ENCODE data around the gene RAD51. TPM values are rescaled to one million over a fixed set of nuclear protein-coding genes. Genes with fewer than 3 reads are reported as not detected.

The RAD51 gene
- total and polyA plus RNA-seq, 4 experiments from 2014 or later, result 0.21 to 1.7 (median 1.3) TPM

GRCh38 chr15:40768521-40769273, 73.7 kb downstream of the RAD51 start:
- Mint-ChIP-seq H3K4me3 (peak overlapping the region in 1 of 8 donors; percentile 65), H3K9me3 (no peaks in the 10 kb centered on the region), H3K27me3 (no peaks in the 10 kb centered on the region), H3K4me1 (peaks cover 11 to 39% (median 26%) of the 10 kb centered on the region in 4 donors), H3K36me3 (peaks cover 0 to 28% of the 10 kb centered on the region in 2 donors), H3K27ac (peak overlapping the region in 5 of 7 donors; percentile 70 to 94 (median 80))
- intact Hi-C loops (cut with micrococcal nuclease), result no loop called here
- peak overlapping the region; percentile 19 for H3K27ac ChIP-seq (ENCODE audit: low read depth, low read length)
- H3K9me3 ChIP-seq (ENCODE audit: control insufficient read depth in 1 of 2, low read length in 2 of 2), result no peaks in the 10 kb centered on the region
- DNase-seq, result no peak
- peaks cover 17% of the 10 kb centered on the region for H3K4me1 ChIP-seq (ENCODE audit: insufficient read depth, low read length)
- no peaks in the 10 kb centered on the region for H3K27me3 ChIP-seq (ENCODE audit: insufficient read depth, low read length)
- POLR2A ChIA-PET (ENCODE audit: partially characterized antibody), result interaction anchor here (1.5 kb wide), 1 partner anchor 18 kb away, joined by 4 read pairs; no protein-coding TSS in a partner anchor
- CTCF ChIA-PET (ENCODE audit: partially characterized antibody), result interaction anchor here (1.1 to 2.5 kb wide), 2 partner anchors 14 to 25 kb away, joined by 4 to 9 read pairs; no protein-coding TSS in a partner anchor
- H3K36me3 ChIP-seq (ENCODE audit: insufficient read depth, low read length), result peaks cover 9% of the 10 kb centered on the region
- H3K4me3 ChIP-seq (ENCODE audit: low read length in 2 of 2), result no peak overlapping the region

GRCh38 chr15:40769274-40770146, 74.5 kb downstream of the RAD51 start, which contains the start of gene C15orf62:
C15orf62 (plus strand) TSS chr15:40769980; CDS start chr15:40770496, 516 bp downstream.
- Histone ChIP-seq H3K27me3 (ENCODE audit: insufficient read depth, low read length) (no peaks in the 10 kb centered on the region), H3K27ac (ENCODE audit: low read depth, low read length) (peak within 1 kb of the TSS; percentile 19), H3K36me3 (ENCODE audit: insufficient read depth, low read length) (peaks cover 17% of the 10 kb centered on the region), H3K4me1 (ENCODE audit: insufficient read depth, low read length) (peaks cover 15% of the 10 kb centered on the region), H3K9me3 (ENCODE audit: control insufficient read depth in 1 of 2, low read length in 2 of 2) (no peaks in the 10 kb centered on the region), H3K4me3 (ENCODE audit: low read length in 2 of 2) (no peak within 1 kb of the TSS)
- H3K36me3 Mint-ChIP-seq, result peaks cover 4 to 32% of the 10 kb centered on the region in 2 donors
- peaks cover 10 to 36% (median 24%) of the 10 kb centered on the region in 4 donors for H3K4me1 Mint-ChIP-seq
- H3K4me3 Mint-ChIP-seq, result peak within 1 kb of the TSS in 1 of 8 donors; percentile 65
- peak within 1 kb of the TSS; percentile 73 to 94 (median 85) for H3K27ac Mint-ChIP-seq
- H3K9me3 Mint-ChIP-seq, result no peaks in the 10 kb centered on the region
- H3K27me3 Mint-ChIP-seq, result no peaks in the 10 kb centered on the region
- DNase-seq, result peak in 1 of 5 donors; percentile 48
- CTCF ChIA-PET (ENCODE audit: partially characterized antibody), result interaction anchor here (2.5 kb wide), 1 partner anchor 13 kb away, joined by 9 read pairs; no protein-coding TSS in a partner anchor
- POLR2A ChIA-PET (ENCODE audit: partially characterized antibody), result interaction anchor here (1.5 kb wide), 1 partner anchor 18 kb away, joined by 4 read pairs; no protein-coding TSS in a partner anchor
- intact Hi-C loops (cut with micrococcal nuclease), result no loop called here

- Mint-ChIP-seq H3K27me3 (no peaks in the 10 kb centered on the region), H3K4me3 (no peak overlapping the region), H3K36me3 (peaks cover 8 to 37% of the 10 kb centered on the region in 2 donors), H3K27ac (peak overlapping the region in 6 of 7 donors; percentile 42 to 78 (median 74)), H3K4me1 (peaks cover 4 to 29% (median 19%) of the 10 kb centered on the region in 4 donors), H3K9me3 (peaks cover 0 to 2% (median 0%) of the 10 kb centered on the region in 8 donors)
- Histone ChIP-seq H3K4me3 (ENCODE audit: low read length in 2 of 2) (no peak overlapping the region), H3K36me3 (ENCODE audit: insufficient read depth, low read length) (peaks cover 24% of the 10 kb centered on the region), H3K9me3 (ENCODE audit: control insufficient read depth in 1 of 2, low read length in 2 of 2) (no peaks in the 10 kb centered on the region), H3K27me3 (ENCODE audit: insufficient read depth, low read length) (no peaks in the 10 kb centered on the region), H3K4me1 (ENCODE audit: insufficient read depth, low read length) (peaks cover 7% of the 10 kb centered on the region), H3K27ac (ENCODE audit: low read depth, low read length) (no peak overlapping the region)
- intact Hi-C loops (cut with micrococcal nuclease), result no loop called here
- DNase-seq, result no peak
- CTCF ChIA-PET (ENCODE audit: partially characterized antibody), result interaction anchor here (2.5 kb wide), 1 partner anchor 12 kb away, joined by 9 read pairs; no protein-coding TSS in a partner anchor
- POLR2A ChIA-PET (ENCODE audit: partially characterized antibody), result interaction anchor here (1.5 kb wide), 1 partner anchor 19 kb away, joined by 4 read pairs; no protein-coding TSS in a partner anchor
Observed at GRCh38 chr15:40770147-40770721, 75.3 kb downstream of the RAD51 start.

- peaks cover 34% of the 10 kb centered on the region for H3K36me3 ChIP-seq (ENCODE audit: insufficient read depth, low read length)
- Mint-ChIP-seq H3K4me3 (no peak overlapping the region), H3K27ac (peak overlapping the region in 2 of 7 donors; percentile 29 to 85), H3K36me3 (peaks cover 8 to 41% of the 10 kb centered on the region in 2 donors), H3K27me3 (no peaks in the 10 kb centered on the region), H3K9me3 (peaks cover 0 to 2% (median 0%) of the 10 kb centered on the region in 8 donors), H3K4me1 (peaks cover 0 to 19% (median 11%) of the 10 kb centered on the region in 4 donors)
- ChIA-PET CTCF (ENCODE audit: partially characterized antibody) (interaction anchor here (1.2 to 2.5 kb wide), 2 partner anchors 11 kb away, joined by 4 to 9 read pairs; no protein-coding TSS in a partner anchor), POLR2A (ENCODE audit: partially characterized antibody) (interaction anchor here (1.2 kb wide), 1 partner anchor 17 kb away, joined by 4 read pairs; the partner anchor contains the start of gene RMDN3)
- no peak overlapping the region for H3K4me3 ChIP-seq (ENCODE audit: low read length in 2 of 2)
- H3K4me1 ChIP-seq (ENCODE audit: insufficient read depth, low read length), result no peaks in the 10 kb centered on the region
- H3K9me3 ChIP-seq (ENCODE audit: control insufficient read depth in 1 of 2, low read length in 2 of 2), result no peaks in the 10 kb centered on the region
- no peak overlapping the region for H3K27ac ChIP-seq (ENCODE audit: low read depth, low read length)
- intact Hi-C loops (cut with micrococcal nuclease), result no loop called here
- DNase-seq, result no peak
- H3K27me3 ChIP-seq (ENCODE audit: insufficient read depth, low read length), result no peaks in the 10 kb centered on the region
Observed at GRCh38 chr15:40771242-40771641, 76.3 kb downstream of the RAD51 start.

- peaks cover 40% of the 10 kb centered on the region for H3K36me3 ChIP-seq (ENCODE audit: insufficient read depth, low read length)
- peaks cover 0 to 2% (median 0%) of the 10 kb centered on the region in 8 donors for H3K9me3 Mint-ChIP-seq
- H3K27ac Mint-ChIP-seq, result no peak overlapping the region
- H3K36me3 Mint-ChIP-seq, result peaks cover 14 to 48% of the 10 kb centered on the region in 2 donors
- ChIA-PET POLR2A (ENCODE audit: partially characterized antibody) (interaction anchor here (1.2 to 2.1 kb wide), 2 partner anchors 8 to 17 kb away, joined by 4 to 8 read pairs; partner anchors contain the start of genes GCHFR and RMDN3), CTCF (ENCODE audit: partially characterized antibody) (interaction anchor here (1.2 to 1.9 kb wide), 2 partner anchors 10 to 92 kb away, joined by 4 read pairs; no protein-coding TSS in a partner anchor)
- intact Hi-C loops (cut with micrococcal nuclease), result no loop called here
- peaks cover 4% of the 10 kb centered on the region for H3K4me1 ChIP-seq (ENCODE audit: insufficient read depth, low read length)
- H3K27me3 ChIP-seq (ENCODE audit: insufficient read depth, low read length), result no peaks in the 10 kb centered on the region
- DNase-seq, result no peak
- peaks cover 6 to 24% (median 16%) of the 10 kb centered on the region in 4 donors for H3K4me1 Mint-ChIP-seq
- H3K9me3 ChIP-seq (ENCODE audit: control insufficient read depth in 1 of 2, low read length in 2 of 2), result no peaks in the 10 kb centered on the region
- no peaks in the 10 kb centered on the region for H3K27me3 Mint-ChIP-seq
- no peak overlapping the region for H3K27ac ChIP-seq (ENCODE audit: low read depth, low read length)
- no peak overlapping the region for H3K4me3 ChIP-seq (ENCODE audit: low read length in 2 of 2)
- no peak overlapping the region for H3K4me3 Mint-ChIP-seq
Observed at GRCh38 chr15:40772014-40772413, 77.0 kb downstream of the RAD51 start.

- peaks cover 0 to 2% (median 0%) of the 10 kb centered on the region in 8 donors for H3K9me3 Mint-ChIP-seq
- H3K27me3 Mint-ChIP-seq, result no peaks in the 10 kb centered on the region
- DNase-seq, result no peak
- Histone ChIP-seq H3K4me1 (ENCODE audit: insufficient read depth, low read length) (peaks cover 6% of the 10 kb centered on the region), H3K9me3 (ENCODE audit: control insufficient read depth in 1 of 2, low read length in 2 of 2) (no peaks in the 10 kb centered on the region), H3K27me3 (ENCODE audit: insufficient read depth, low read length) (no peaks in the 10 kb centered on the region), H3K4me3 (ENCODE audit: low read length in 2 of 2) (no peak overlapping the region), H3K36me3 (ENCODE audit: insufficient read depth, low read length) (peaks cover 46% of the 10 kb centered on the region), H3K27ac (ENCODE audit: low read depth, low read length) (no peak overlapping the region)
- H3K27ac Mint-ChIP-seq, result peak overlapping the region in 1 of 7 donors; percentile 43
- H3K4me3 Mint-ChIP-seq, result no peak overlapping the region
- intact Hi-C loops (cut with micrococcal nuclease), result no loop called here
- POLR2A ChIA-PET (ENCODE audit: partially characterized antibody), result interaction anchor here (0.6 to 2.1 kb wide), 2 partner anchors 9 to 204 kb away, joined by 4 to 8 read pairs; partner anchors contain the start of genes GCHFR and RPUSD2
- H3K4me1 Mint-ChIP-seq, result peaks cover 6 to 24% (median 15%) of the 10 kb centered on the region in 4 donors
- CTCF ChIA-PET (ENCODE audit: partially characterized antibody), result interaction anchor here (1.5 to 1.9 kb wide), 2 partner anchors 9 to 94 kb away, joined by 4 to 8 read pairs; no protein-coding TSS in a partner anchor
- peaks cover 14 to 50% of the 10 kb centered on the region in 2 donors for H3K36me3 Mint-ChIP-seq
Observed at GRCh38 chr15:40773496-40773895, 78.5 kb downstream of the RAD51 start.
